ENCODE measurements around the gene POC1B.

Gene POC1B

GRCh38 chr12:89523843-89524540 lies 1.9 kb downstream of the POC1B start:
- H3K27ac ChIP-seq, result peak overlapping the region; percentile 86
- peaks cover 44 to 46% of the 10 kb centered on the region in 2 experiments for H3K4me1 ChIP-seq (ENCODE audit: control insufficient read depth in 1 of 2, insufficient read depth in 1 of 2, low read depth in 1 of 2, low read length in 1 of 2)

GRCh38 chr12:89523393-89523792 lies 2.5 kb downstream of the POC1B start:
- H3K9me3 ChIP-seq, result no peaks in the 10 kb centered on the region
- H3K36me3 ChIP-seq, result no peaks in the 10 kb centered on the region
- no peak overlapping the region for H3K27ac ChIP-seq
- H3K4me3 ChIP-seq (ENCODE audit: low read depth in 1 of 2, low read length in 1 of 2), result peak overlapping the region in 1 of 2 experiments; percentile 97
- H3K4me1 ChIP-seq (ENCODE audit: control insufficient read depth in 1 of 2, insufficient read depth in 1 of 2, low read depth in 1 of 2, low read length in 1 of 2), result peaks cover 41 to 42% of the 10 kb centered on the region in 2 experiments
- no peaks in the 10 kb centered on the region for H3K27me3 ChIP-seq
- no peak for TF ChIP-seq CTCF (IDR thresholded peaks at IDR 0.05)

More at GRCh38 chr12:89523843-89524540, 1.9 kb downstream of the POC1B start:
- no peak for TF ChIP-seq CTCF (IDR thresholded peaks at IDR 0.05)
- Histone ChIP-seq H3K4me3 (ENCODE audit: low read depth in 1 of 2, low read length in 1 of 2) (peak overlapping the region; percentile 87 to 97), H3K27me3 (no peaks in the 10 kb centered on the region), H3K36me3 (no peaks in the 10 kb centered on the region), H3K9me3 (no peaks in the 10 kb centered on the region)

GRCh38 chr12:89521364-89522223 lies 4.3 kb downstream of the POC1B start:
- Histone ChIP-seq H3K9me3 (no peaks in the 10 kb centered on the region), H3K27ac (no peak overlapping the region), H3K27me3 (no peaks in the 10 kb centered on the region), H3K36me3 (no peaks in the 10 kb centered on the region), H3K4me1 (ENCODE audit: control insufficient read depth in 1 of 2, insufficient read depth in 1 of 2, low read depth in 1 of 2, low read length in 1 of 2) (peaks cover 31 to 37% of the 10 kb centered on the region in 2 experiments), H3K4me3 (ENCODE audit: low read depth in 1 of 2, low read length in 1 of 2) (no peak overlapping the region)
- TF ChIP-seq CTCF (IDR thresholded peaks at IDR 0.05), result no peak

- no peak overlapping the region for H3K4me3 ChIP-seq (ENCODE audit: low read depth in 1 of 2, low read length in 1 of 2)
- no peaks in the 10 kb centered on the region for H3K9me3 ChIP-seq
- H3K27me3 ChIP-seq, result no peaks in the 10 kb centered on the region
- no peaks in the 10 kb centered on the region for H3K36me3 ChIP-seq
- TF ChIP-seq CTCF (IDR thresholded peaks at IDR 0.05), result no peak
- peaks cover 14 to 18% of the 10 kb centered on the region in 2 experiments for H3K4me1 ChIP-seq (ENCODE audit: control insufficient read depth in 1 of 2, insufficient read depth in 1 of 2, low read depth in 1 of 2, low read length in 1 of 2)
- no peak overlapping the region for H3K27ac ChIP-seq
Observed at GRCh38 chr12:89517720-89518119, 8.1 kb downstream of the POC1B start.

GRCh38 chr12:89516633-89517032 lies 9.2 kb downstream of the POC1B start:
- Histone ChIP-seq H3K36me3 (no peaks in the 10 kb centered on the region), H3K9me3 (no peaks in the 10 kb centered on the region), H3K27me3 (no peaks in the 10 kb centered on the region), H3K4me3 (ENCODE audit: low read depth in 1 of 2, low read length in 1 of 2) (no peak overlapping the region), H3K4me1 (ENCODE audit: control insufficient read depth in 1 of 2, insufficient read depth in 1 of 2, low read depth in 1 of 2, low read length in 1 of 2) (peaks cover 4 to 14% of the 10 kb centered on the region in 2 experiments), H3K27ac (no peak overlapping the region)
- TF ChIP-seq CTCF (IDR thresholded peaks at IDR 0.05), result no peak
